ENCODE results near the gene OPN1SW.

The OPN1SW gene

GRCh38 chr7:128732521-128733277, 42.9 kb downstream of the OPN1SW start:
- no peak for DNase-seq (ENCODE audit: low read depth)

- no peak for DNase-seq (ENCODE audit: low read depth)
Measured at GRCh38 chr7:128731184-128731583, 44.4 kb downstream of the OPN1SW start.

- no peak for DNase-seq (ENCODE audit: low read depth)
Measured at GRCh38 chr7:128729494-128729893, 46.1 kb downstream of the OPN1SW start.

- DNase-seq (ENCODE audit: low read depth) = no peak
Measured at GRCh38 chr7:128728598-128728997, 47.0 kb downstream of the OPN1SW start.

- no peak for DNase-seq (ENCODE audit: low read depth)
Measured at GRCh38 chr7:128727239-128727638, 48.4 kb downstream of the OPN1SW start.

GRCh38 chr7:128726737-128727072, 48.9 kb downstream of the OPN1SW start:
- no peak for DNase-seq (ENCODE audit: low read depth)

- DNase-seq (ENCODE audit: low read depth) = no peak
Measured at GRCh38 chr7:128726059-128726736, 49.4 kb downstream of the OPN1SW start.

GRCh38 chr7:128725531-128725930, 50.1 kb downstream of the OPN1SW start:
- DNase-seq (ENCODE audit: low read depth) = no peak

- no peak for DNase-seq (ENCODE audit: low read depth)
Measured at GRCh38 chr7:128724743-128725142, 50.9 kb downstream of the OPN1SW start.
